Fibroblast of villous mesenchyme (primary cell): ENCODE results near the gene MSH5. TPM values are rescaled to one million over a fixed set of nuclear protein-coding genes. Genes with fewer than 3 reads are reported as not detected.

Experiments
- DNase-seq: peaks from one replicate; pipeline ENCODE4 v3.0.0-alpha.2; 2010; ENCODE audit warnings: low read depth
- H3K4me3 ChIP-seq: 2 replicates; pipeline ENCODE4 v1.5.1; 2011; ENCODE audit warnings: low read depth, mild to moderate bottlenecking, low read length
- total RNA-seq: library from RNA; depleted of rRNA; stranded (reverse); fragments of >200 nt; gene quantifications from 2 replicates; pipeline ENCODE4 v1.2.3, GENCODE V29; 2012
- TF ChIP-seq, protein P1 (sequence below): IDR thresholded peaks from 2 replicates; pipeline ENCODE4 v1.5.1; 2012; ENCODE audit warnings: low read depth, mild to moderate bottlenecking, low read length; ENCODE audit not compliant: insufficient read depth

MSH5 gene
- total RNA-seq, 1 donor = 9.5 TPM

DNA sequence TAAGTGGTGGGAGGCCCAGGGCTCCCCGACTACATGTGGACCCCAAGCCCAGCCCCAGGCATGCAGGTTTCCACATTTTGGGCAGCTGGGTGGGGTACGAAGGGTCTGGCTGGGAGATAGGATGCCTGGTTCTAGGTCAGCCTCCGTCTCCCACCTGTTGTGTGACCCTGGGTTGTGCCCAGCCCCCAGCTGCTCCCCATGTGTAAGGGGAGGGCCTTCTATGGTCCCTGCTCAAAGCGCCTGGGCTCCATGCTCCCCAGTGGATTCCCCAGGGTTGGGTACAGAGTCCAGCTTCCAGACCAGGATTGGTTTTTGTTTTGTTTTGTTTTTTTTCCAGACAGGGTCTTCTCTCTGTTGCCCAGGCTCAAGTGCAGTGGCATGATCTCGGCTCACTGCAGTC, 38.4 kb downstream of the MSH5 start:
- DNase-seq = no peak
- no peak overlapping the region for H3K4me3 ChIP-seq
- TF ChIP-seq, protein P1, sequence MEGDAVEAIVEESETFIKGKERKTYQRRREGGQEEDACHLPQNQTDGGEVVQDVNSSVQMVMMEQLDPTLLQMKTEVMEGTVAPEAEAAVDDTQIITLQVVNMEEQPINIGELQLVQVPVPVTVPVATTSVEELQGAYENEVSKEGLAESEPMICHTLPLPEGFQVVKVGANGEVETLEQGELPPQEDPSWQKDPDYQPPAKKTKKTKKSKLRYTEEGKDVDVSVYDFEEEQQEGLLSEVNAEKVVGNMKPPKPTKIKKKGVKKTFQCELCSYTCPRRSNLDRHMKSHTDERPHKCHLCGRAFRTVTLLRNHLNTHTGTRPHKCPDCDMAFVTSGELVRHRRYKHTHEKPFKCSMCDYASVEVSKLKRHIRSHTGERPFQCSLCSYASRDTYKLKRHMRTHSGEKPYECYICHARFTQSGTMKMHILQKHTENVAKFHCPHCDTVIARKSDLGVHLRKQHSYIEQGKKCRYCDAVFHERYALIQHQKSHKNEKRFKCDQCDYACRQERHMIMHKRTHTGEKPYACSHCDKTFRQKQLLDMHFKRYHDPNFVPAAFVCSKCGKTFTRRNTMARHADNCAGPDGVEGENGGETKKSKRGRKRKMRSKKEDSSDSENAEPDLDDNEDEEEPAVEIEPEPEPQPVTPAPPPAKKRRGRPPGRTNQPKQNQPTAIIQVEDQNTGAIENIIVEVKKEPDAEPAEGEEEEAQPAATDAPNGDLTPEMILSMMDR = no peak

DNA sequence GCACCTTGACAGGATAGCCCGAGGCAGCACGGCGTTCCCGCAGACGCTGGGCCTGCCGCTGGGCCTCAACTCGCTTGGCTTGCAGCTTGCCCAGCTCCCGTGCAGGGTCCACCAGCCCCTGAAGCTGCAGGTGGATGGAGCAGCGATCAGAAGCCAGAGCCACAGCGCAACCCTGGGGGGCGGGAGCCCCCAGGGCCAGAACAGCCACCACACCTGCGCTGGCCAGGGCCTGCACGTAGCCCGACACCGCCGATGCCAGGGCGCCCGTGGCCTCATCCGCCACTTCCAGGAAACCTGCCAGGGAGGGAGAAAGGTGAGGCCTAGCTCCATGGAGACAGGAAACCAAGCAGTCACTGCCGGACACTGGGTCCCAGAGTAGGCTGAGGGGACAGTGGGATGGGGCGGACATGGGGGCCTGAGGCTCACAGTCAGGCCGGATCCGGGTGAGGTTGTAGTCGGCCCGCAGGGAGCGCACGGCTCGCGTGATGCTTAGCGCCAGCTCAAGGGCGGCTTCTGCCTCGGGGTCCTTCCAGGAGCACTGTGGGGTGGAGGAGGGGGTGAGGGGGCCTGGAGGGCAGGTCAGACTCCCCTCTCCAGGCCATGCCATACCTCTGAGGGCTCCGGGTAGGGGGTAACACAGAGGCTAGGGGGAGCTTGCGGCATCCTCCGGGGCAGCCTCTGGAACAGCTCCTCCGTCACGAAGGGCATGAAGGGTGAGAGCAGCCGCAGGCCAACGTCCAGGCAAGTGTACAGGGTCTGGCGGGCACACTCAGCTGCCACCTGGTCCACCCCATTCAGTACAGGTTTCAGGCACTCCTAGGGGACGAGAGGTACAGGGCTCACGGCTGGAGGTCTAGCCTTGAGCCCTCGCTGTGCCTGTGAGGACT, 39.4 kb downstream of the MSH5 start:
- DNase-seq = no peak
- TF ChIP-seq, protein P1 = no peak
- no peak overlapping the region for H3K4me3 ChIP-seq

DNA sequence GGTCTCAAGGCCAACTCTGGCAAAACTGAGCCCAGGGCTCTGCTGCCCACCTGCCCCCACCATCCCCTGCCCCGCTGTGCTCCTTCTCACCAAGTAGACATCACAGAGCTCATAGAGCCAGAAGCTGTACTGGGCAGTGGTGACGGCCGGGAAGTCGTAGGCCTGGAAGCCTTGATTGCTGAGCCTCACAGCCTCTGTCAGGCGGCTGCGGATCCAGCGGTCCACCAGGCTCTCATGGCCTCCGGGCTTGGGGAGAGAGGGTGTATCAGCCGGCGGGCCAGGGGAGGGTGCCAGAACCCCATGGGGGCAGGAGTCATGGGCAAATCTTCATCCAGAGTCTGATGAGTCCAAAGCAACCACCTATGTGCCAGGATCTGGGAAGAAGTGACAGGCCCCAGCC, 40.1 kb downstream of the MSH5 start:
- H3K4me3 ChIP-seq = no peak overlapping the region
- TF ChIP-seq, protein P1 = no peak
- DNase-seq = no peak

DNA sequence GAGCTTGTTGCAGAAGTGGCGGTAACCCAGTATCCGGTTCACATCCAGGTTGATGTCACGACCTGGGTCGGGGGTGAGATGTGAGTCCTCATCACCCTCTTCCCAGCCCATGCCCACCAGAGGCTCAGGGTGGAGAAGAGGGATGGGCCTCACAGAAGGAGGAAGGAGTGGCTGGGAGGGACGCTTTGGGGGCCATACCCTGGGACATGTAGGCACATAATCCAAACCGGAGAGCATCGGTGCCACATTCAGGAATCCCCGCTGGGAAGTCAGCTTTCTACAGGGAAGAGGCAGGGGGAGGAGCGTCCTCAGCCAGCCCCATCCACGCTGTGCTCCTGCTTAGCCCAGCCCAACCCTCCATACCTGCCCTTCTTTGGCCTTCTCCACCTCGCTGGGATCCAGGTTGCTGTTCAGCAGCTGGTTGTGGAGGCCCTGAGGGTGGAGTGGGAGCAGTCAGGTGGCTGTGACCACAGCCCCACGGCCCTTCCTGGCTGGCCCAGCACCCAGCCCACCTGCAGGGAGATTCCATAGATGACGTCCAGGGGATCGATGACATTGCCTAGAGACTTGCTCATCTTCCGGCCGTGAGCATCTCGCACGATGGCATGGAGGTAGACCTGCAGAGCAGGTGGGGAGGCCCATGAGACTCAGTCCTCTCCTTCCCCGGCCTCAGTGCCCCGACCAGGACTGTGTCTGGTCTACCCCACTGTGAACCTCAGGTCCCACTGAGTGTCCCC, 40.9 kb downstream of the MSH5 start:
- H3K4me3 ChIP-seq = no peak overlapping the region
- TF ChIP-seq, protein P1 = no peak
- DNase-seq = no peak

DNA sequence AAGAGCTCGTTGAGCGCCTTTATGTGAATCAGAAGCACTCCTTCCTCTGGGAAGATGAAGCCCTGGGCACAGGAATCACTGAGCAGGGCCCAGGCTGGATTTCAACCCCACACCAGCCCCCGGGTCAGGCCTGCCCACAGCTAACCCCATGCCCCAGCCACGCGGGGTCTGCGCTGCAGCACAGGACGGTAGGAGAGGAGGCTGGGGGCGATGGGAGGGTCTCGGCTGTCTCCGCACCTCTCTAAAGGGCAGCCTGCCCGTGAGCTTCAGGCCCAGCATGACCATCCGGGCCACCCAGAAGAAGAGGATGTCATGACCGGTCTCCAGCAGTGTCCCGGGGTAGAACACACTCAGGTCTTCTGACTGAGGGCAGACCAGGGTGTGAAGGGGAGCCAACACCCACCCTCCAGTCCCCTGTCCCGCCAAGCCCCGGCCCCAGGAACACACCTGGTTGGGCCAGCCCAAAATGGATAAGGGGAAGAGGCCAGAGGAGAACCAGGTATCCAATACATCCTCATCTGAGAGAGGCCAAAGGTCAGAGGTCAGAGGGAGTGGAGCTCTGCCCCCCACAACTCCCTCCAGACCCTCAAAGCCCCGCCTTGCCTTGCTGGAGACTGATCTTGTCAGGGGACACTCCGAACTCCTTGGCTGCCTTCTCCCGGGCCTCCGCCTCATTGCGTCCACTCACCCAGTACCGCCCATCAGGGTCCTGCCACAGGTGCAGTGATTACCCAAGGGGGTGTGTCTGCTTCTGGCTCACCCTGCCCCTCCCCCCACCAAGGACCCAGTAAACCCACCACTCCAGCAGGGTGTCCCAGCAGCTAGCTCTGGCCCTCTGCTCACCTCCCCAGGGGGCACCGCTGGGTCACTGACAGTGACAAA, 41.7 kb downstream of the MSH5 start:
- DNase-seq = no peak
- TF ChIP-seq, protein P1 = no peak
- H3K4me3 ChIP-seq = no peak overlapping the region

DNA sequence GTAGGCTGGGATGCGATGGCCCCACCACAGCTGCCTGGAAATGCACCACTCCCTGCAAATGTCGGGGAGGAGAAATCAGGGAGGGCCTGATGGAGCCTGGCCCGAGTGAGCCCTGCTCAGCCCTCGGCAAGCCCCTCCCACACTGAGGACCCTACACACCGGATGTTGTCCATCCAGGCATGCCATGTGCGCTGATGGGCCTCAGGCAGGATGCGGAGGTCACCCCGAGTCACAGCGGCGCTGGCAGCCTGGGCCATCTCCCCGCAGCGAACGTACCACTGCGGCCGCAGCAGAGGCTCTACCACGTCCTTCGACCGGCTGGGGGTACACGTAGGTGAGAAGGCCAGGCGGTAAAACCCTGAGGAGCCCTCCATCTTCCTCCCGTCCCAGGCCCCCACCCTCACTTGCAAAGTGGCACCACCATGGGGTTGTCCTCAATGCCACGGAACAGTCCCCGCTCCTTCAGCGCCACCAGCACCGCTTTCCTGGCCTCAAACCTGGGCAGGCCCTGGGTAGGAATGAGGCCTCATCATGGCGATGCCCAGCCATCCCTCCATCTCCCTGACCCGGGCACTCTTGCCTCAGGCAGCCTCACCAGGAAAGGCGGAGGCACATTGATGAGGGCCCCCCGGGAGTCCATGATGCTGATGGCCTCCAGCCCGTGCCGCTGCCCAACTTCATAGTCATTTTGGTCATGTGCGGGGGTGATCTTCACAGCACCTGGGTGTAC, 42.5 kb downstream of the MSH5 start:
- DNase-seq = no peak
- TF ChIP-seq, protein P1 = no peak
- no peak overlapping the region for H3K4me3 ChIP-seq
